Central memory CD4-positive, alpha-beta T cell (primary cell): ENCODE measurements around the gene GET4.
"Not testable (repeated sequence)": the region's sequence is repeated elsewhere in the genome, so short reads cannot be mapped to it uniquely, and the experiment has no call there.

Source experiments
- DNase-seq: peaks from one replicate; pipeline ENCODE4 v3.0.0; 2022

Gene GET4

DNA sequence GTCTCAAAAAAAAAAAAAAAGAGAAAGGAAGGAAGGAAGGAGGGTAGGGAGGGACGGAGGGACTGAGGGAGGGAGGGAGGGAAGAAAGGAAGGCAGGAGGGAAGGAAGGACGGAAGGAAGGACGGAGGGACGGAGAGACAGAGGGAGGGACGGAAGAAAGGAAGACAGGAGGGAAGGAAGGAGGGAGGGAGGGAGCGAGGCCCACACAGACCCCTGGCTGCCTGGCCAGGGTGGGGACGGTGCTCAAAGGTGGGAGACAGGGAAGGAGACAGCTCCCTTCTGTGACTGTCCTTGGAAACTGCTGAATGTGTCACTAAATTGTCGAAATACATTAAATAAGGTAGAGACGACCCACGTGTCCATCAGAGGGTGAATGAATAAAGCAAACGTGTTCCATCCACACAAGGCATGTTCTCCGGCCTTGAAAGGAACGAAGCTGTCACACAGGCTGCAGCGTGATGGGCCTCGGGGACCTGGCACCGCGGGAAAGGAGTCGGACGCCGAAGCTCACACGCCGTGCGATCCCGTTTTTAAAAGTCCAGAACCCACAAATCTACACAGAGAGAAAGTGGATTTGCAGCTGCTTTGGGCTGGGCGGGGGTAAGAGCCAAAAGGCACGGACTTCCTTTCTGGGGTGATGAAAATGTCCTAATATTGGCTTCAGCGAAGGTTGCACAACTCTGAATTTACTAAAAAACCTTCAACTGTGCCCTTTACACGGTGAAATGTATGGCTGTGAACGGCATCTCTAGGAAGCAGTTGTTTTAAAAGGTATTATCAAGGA lies 54.8 kb downstream of the GET4 start:
- no peak for DNase-seq

DNA sequence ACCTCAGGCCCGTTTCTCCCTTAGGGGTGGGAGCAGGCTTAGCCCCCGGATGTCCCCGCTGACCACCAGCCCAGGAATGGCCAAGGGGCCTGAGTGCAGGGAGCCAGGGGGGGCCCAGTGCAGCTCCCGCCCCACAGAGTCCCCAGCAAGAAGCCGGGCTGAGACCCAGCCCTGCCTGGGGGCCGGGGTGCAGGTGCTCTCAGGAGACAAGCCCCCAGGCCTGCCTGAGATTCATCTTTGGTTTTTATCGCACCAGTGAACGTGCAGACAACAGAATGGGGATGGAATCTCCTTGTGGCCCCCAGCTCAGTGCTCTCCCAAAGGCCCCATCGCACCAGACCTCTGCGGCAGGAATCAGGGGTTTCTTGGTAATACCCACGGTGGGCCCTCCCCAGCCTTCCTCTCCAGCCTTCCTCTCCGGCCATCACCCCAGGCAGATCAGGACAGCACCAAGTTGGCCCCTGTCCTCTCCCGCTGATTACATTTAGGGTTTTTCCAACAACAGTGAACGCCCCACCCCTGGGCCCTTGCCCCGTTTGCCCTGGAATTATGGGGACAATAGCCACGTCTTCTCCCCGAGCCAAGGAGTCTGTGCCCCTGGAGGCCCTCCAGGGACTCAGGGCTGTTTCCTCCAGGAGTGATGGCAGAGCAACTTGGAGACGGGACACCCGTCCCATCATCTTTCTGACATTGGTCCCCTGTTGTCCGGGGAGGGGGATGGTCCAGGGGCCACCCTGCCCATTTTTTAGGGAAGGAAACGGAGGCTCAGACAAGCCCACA lies 55.7 kb downstream of the GET4 start:
- no peak for DNase-seq

DNA sequence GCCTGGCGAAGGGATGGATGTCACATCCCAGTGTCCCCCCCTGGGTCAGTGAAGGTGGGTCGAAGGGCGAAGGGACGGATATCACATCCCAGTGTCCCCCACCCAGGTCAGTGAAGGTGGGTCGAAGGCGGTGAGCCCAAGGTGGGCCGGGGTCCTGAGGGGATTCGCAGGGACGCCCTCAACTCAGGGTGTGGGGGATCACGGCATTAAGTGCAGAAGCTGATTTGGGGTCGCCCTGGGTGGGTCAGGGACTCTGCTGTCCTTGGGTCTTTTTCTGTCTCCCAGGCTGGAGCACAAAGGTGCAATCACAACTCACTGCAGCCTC lies 56.3 kb downstream of the GET4 start:
- no peak for DNase-seq

- DNase-seq, result no peak
These were observed 58.3 kb downstream of the GET4 start for GRCh38 chr7:934469-935163.

DNA sequence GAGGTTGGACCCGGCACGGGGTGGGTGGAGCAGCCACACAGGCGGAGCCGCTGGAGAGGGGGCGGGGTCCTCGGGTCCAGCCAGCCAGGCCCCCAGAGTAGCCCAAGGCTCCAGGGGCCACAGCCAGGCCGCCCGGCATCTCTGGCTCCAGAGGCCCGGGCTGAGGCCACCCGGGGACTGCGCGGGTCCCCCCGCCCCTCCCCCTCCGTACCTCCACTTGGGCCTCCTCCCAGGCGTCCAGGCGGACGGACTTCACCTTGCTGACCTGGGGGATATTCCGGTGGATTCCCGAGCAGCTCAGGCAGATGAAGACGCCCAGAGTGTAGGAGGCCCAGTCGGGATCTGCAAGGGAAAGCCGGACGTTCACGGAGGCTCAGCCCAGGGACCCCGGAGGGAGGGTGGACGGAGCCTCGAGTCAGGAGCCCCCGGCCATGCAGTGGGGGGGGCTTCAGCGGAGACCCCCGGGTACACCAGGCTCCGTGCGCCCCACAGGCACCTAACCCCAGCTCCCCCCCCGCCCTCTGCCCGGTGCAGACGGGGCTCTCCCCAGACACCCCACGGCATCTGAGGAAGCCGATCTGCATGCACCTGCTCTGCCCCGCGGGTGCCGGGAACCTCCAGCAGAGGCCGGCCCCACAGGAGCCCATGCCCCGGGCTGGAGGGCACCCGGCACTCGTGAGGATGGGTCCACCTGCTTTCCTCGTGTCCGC lies 59.0 kb downstream of the GET4 start:
- no peak for DNase-seq

DNA sequence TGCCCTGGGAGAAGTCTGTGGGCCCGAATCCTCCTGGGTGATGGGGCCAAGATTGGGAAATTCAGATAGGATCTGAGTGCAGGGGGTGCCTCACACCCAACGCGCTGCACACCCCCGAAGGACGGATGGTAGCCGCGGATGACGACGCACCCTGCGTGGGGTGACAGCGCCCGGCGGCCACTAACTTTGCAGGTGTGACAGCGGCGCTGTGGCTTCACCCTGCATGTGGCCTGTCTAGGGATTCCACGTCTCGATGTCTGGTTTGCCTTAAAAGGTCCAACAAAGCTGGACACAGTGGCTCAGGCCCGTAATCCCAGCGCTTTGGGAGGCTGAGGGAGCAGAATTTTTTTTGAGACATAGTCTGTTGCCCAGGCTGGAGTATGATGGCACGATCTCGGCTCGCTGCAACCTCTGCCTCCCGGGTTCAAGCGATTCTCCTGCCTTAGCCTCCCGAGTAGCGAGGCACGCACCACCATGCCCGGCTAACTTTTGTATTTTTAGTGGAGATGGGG lies 59.6 kb downstream of the GET4 start:
- no peak for DNase-seq

GRCh38 chr7:936386-937054 lies 60.2 kb downstream of the GET4 start:
- no peak for DNase-seq

- DNase-seq, result no peak
These were observed 61.6 kb downstream of the GET4 start for GRCh38 chr7:937856-938484.

GRCh38 chr7:938546-939185 lies 62.3 kb downstream of the GET4 start:
- no peak for DNase-seq

DNA sequence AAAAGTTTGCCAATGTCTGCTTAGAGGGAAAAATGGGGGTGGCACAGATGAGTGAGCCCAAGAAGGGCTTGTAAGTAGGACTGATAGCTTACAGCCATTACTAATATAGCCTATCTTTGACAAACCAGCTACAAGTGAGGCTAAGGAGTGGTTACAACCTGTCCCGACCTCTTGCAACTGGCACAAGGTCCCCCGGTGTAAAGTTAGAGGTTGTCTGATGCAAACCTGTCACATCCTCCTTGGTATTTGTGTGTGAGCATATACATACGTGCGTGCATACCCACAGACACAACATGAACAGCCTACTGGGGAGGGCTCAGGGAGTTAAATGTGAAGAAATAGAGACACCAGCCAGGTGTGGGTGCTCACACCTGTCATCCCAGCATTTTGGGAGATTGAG lies 63.5 kb downstream of the GET4 start:
- DNase-seq, result no peak

GRCh38 chr7:940599-941408 lies 64.5 kb downstream of the GET4 start:
- no peak for DNase-seq

DNA sequence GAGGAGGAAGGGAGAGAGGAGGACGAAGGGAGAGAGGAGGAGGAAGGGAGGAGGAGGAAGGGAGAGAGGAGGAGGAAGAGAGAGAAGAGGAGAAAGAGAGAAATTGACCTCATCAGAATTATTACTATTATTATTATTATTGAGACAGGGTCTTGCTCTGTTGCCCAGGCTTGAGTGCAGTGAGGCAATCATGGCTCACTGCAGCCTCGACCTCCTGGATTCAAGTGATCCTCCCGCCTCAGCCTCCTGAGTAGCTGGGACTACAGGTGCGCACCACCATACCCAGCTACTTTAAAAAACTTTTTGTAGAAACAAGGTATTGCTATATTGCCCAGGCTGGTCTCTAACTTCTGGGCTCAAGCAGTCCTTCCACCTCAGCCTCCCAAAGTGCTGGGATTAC lies 67.4 kb downstream of the GET4 start:
- not testable (repeated sequence) for DNase-seq

DNA sequence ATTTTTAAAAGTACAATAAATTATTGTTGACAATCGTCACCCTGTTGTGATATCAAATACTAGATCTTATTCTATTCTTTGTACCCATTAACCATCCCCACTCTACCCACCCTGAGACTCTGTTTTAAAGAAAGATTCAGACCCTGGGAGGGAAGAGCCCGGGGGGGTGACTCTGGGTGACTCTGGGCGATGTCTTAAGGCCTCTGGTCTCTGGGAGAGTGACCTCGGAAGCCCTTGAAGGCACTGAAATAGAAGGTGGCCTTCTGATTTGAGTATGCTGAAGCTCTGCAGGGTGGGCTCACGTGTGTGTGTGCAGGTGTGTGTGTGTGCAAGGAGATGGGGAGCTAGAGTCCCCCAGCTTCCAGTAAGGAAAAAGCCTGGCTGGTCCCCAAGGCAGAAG lies 68.4 kb downstream of the GET4 start:
- no peak for DNase-seq

GRCh38 chr7:945147-945555 lies 68.8 kb downstream of the GET4 start:
- no peak for DNase-seq

DNA sequence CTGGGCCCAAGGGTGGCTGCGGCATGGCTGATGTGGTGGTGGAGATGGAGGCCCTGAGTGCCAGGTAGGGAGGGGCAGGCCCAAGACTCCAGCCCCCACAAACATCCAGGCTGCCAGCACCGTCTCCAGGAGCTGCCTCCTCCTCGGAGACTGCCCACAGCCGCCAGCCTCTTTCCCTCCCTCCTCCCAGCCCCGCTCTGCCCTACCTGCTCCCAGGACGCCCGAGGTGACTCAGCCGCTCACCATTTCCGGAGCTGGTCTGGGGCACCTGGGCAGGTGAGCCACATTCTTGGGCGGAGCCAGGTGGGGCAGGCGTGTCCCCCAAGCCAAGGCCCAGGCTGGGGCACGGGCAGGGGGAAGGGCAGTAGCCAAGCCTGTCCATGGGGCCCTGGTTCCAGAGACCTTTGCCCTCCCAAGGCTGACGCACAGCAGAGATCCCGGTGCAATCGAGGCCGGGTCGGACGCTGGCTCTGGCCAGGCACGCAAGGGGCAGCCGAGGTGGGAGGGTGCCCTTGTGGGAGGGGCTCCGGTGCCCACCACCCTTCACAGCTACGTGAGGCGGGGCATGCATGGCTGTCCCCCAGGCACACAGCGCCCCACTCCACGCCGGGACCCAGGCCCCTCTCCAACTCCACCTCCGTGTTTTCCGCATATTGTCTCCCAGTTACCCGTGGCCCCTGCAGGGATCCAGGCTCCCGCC lies 69.4 kb downstream of the GET4 start:
- DNase-seq, result no peak
